ENCODE data around the gene STRIP2.

DNA sequence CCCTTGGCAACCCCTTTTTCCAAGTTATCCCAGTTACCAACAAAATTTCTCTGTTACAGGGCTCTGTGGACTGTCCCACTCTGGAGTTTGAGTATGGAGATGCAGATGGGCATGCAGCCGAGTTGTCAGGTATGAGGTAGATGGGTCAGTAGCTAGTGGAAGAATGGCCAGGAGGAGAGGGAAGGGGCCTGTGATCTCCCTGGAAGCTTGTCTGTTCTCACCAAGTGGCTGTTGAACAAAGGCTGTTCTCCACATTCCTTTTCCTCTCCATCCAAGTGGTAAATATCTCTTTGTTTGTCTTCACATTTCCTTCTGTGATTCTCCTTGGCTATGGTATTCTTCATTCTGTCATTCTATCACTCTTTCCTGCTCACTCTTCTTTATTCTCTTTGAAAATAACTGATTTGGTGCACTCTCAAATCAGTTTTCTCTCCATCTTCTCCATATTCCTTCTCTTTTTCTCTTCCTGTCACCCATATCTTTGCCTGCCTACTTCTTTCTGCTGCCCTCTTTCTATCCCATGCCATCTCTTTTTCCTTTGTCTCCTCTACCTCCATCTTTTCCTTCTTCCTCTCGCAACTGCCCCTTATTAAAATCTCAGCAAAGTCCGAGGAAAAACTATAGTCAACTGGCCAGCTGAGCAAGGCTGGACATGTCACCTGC is 5.9 kb downstream of the STRIP2 start:
- TF ChIP-seq, protein P1, sequence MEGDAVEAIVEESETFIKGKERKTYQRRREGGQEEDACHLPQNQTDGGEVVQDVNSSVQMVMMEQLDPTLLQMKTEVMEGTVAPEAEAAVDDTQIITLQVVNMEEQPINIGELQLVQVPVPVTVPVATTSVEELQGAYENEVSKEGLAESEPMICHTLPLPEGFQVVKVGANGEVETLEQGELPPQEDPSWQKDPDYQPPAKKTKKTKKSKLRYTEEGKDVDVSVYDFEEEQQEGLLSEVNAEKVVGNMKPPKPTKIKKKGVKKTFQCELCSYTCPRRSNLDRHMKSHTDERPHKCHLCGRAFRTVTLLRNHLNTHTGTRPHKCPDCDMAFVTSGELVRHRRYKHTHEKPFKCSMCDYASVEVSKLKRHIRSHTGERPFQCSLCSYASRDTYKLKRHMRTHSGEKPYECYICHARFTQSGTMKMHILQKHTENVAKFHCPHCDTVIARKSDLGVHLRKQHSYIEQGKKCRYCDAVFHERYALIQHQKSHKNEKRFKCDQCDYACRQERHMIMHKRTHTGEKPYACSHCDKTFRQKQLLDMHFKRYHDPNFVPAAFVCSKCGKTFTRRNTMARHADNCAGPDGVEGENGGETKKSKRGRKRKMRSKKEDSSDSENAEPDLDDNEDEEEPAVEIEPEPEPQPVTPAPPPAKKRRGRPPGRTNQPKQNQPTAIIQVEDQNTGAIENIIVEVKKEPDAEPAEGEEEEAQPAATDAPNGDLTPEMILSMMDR (IDR thresholded peaks at IDR 0.05; ENCODE audit: poor library complexity), result no peak
- TF ChIP-seq EZH2 (IDR thresholded peaks at IDR 0.05; ENCODE audit: borderline replicate concordance), result no peak
- TF ChIP-seq EZH2phosphoT487 (IDR thresholded peaks at IDR 0.05; ENCODE audit: low read depth, severe bottlenecking, unreplicated experiment), result no peak
